GM21528 (cell line): Measurements from ENCODE around the gene F2RL1.
"Not testable (repeated sequence)": the region's sequence is repeated elsewhere in the genome, so short reads cannot be mapped to it uniquely, and the experiment has no call there.

ENCODE experiments used
- ATAC-seq: cut with Tn5 transposase; IDR thresholded peaks from one replicate; pipeline ENCODE4 v1.9.1; 2021; ENCODE audit warnings: mild to moderate bottlenecking, moderate library complexity; ENCODE audit not compliant: unreplicated experiment, low FRiP score

F2RL1 gene

DNA sequence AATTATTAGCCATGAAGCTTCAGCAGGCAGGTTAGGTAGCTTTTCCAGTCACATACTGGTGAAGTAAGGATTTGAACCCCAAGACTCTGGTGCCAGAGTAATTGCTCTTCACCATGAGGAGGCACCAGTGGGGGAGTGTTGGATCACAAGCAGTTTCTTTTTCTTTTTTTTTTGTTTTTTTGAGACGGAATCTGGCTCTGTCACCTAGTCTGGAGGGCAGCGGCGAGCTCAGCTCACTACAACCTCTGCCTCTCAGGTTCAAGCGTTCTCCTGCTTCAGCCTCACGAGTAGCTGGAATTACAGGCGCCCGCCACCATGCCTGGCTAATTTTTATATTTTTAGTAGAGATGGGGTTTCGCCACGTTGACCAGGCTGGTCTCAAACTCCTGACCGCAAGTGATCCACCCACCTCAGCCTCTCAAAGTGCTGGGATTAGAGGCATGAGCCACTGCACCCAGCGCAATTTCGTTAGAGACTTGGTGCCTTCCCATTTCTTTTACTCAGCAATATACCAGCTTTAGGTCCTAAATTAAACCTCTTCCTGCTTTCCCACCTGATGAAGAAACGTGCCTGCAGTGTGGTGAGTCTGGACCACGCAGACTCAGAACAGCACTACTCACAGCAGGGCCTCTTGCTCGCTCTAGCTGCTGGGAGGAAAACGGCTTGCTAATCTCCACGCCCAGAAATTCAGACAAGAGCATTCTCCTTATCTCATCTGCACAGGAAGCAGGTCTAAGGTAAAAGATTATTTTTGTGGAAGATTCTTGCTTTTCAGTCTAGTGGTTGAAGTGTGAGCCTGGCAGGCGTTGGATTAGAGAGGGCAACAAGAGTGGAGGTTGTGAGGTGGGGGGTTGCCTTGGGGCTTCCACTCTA is 30.8 kb downstream of the F2RL1 start, which contains the start of gene S100Z:
S100Z (plus strand) TSS at position 596 of the 873 bp plus-strand sequence. CDS start 25,346 bp downstream, outside the sequence.
- ATAC-seq = no peak

DNA sequence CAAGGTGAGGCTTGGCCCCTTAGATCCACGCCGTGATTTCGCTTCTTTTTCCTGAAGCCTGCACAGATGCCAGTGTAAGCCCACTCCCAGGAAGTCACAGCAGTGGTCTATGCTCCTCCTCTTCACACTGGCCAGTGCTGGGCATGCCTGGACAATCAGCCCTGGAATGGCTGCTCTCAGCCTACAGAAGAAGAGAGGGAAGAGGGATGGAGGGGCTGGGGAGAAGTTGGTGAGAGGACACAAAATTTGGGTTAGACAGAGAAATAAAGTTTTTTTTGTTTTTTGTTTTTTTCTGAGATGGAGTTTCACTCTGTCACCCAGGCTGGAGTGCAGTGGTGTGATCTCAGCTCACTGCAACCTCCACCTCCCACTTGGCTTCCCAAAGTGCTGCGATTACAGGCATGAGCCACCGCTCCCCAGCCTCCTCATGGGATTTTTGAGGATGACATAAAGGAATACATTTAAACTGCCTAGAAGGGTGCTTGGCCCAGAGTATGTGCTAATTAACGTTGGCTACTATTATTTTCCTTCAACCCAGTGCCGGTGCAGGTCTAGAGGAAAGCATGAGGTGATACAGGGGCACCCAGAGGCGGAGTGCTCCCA is 31.8 kb downstream of the F2RL1 start:
- no peak for ATAC-seq

DNA sequence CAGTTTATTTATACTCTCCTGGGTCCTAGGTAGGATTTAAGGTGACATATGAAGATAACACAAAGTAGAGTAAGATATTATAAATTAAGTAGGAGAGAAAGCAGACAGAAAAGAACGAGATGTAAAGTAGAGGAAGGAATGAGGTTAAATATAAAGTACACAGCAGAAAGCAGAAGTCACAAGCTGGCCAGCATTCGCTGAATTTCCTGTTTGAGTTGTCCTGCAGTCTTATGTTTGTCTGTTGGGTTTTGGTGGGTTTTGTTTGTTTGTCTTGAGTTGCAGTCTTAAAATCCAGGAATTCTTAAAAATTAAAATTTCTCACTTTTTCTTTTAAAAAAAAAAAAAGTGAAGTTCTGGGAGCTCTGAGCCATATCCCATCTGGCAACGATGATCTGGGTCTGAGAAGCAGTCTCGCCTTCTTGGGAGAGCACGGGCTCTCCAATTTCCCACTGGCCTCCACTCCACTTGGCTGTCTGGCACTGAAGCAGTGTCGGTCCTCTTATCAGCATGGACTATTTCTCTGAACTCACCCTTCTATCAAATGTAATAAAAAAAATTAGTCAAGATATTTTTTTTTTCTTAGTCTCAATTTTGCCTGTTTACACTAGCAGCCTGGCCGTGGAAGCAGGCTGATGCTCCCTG is 33.0 kb downstream of the F2RL1 start:
- no peak for ATAC-seq

DNA sequence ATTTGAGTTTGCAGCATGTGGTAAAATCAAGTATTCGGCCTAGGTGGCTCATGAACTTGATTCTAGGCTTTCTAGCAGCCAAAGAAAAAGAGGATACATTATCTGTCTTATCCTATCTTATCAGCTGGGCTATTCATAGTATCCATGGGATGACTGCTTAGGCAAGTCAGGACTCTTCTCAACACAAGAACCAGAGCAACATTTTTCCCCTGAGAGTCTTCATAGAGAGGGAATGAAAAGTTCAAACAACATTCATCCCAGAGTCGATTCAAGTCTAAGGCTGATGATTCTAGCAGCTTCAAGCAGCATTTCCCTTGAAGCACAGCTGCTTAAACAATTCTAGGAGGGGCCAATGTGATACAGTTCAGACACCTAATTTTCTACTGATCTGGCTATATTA is 33.9 kb downstream of the F2RL1 start:
- no peak for ATAC-seq

DNA sequence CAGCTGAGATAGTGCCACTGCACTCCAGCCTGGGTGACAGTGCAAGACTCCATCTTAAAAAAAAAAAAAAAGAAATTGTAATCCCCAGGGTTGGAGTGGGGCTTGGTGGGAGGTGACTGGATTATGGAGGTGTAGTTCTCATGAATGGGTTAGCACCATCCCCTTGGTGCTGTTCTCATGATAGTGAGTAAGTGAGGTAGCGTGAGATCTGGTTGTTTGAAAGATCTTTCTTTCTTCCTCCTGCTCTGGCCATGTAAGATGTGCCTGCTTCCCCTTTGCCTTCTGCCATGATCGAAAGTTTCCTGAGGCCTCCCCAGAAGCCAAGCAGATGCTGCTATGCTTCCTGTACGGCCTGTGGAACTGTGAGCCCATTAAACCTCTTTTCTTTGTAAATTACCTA is 34.9 kb downstream of the F2RL1 start:
- ATAC-seq = not testable (repeated sequence)

DNA sequence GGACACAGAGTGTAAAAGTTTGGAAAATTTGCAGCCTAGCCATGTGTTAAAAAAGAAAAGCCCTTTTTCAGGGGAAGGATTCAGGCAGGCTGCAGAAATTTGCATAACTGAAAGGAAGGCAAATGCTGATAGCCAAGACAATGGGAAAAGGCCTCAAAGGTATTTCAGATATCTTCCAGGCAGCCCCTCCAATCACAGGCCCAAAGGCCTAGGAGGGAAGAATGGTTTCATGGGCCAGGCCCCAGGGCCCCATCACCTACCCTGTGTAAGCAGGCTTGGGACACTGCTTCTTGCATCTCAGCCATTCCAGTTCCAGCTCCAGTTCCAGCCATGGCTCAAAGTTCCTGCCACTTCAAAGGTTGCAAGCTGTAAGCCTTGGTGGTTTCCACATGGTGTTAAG is 35.8 kb downstream of the F2RL1 start:
- ATAC-seq = no peak

DNA sequence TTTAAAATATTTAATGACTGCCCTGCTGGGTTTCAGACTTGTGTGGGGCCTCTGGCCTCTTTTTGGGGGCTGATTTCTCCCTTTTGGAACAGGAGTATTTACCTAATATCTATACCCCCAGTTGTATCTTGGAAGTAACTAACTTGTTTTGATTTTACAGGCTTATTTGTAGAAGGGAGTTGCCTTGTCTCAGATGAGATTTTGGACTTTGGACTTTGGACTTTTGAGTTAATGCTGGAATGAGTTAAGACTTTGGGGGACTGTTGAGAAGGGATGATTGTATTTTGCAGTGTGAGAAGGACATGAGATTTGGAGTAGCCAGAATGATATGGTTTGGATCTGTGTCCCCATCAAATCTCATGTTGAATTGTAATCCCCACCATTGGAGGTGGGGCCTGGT is 36.7 kb downstream of the F2RL1 start:
- not testable (repeated sequence) for ATAC-seq

DNA sequence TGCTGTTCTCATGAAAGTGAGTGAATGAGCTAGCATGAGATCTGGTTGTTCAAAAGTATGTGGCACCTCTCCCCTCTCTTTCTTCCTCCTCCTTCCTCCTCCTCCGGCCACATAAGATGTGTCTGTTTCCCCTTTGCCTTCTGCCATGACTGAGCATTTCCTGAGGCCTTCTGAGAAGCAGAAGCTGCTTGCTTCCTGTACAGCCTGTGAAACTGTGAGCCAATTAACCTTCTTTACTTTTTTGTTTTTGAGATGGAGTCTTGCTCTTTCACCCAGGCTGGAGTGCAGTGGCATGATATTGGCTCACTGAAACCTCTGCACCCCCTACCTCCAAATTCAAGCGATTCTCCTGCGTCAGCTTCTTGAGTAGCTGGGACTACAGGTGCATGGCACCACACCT is 37.1 kb downstream of the F2RL1 start:
- ATAC-seq = no peak

DNA sequence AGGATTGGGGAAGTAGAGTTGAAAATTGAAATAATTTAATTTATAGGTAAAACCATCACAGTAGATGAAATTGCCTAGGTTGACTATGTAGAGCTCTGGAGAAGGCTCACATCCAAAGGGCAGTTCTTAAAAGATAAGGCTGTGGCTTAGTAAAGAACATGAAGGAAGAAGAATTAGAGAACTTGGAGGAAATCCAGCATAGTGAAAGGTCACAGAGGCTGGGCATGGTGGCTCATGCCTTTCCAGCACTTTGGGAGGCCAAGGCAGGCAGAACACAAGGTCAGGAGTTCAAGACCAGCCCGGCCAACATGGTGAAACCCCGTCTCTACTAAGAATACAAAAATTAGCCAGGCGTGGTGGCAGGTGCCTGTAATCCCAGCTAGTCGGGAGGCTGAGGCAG is 38.0 kb downstream of the F2RL1 start:
- ATAC-seq = not testable (repeated sequence)

DNA sequence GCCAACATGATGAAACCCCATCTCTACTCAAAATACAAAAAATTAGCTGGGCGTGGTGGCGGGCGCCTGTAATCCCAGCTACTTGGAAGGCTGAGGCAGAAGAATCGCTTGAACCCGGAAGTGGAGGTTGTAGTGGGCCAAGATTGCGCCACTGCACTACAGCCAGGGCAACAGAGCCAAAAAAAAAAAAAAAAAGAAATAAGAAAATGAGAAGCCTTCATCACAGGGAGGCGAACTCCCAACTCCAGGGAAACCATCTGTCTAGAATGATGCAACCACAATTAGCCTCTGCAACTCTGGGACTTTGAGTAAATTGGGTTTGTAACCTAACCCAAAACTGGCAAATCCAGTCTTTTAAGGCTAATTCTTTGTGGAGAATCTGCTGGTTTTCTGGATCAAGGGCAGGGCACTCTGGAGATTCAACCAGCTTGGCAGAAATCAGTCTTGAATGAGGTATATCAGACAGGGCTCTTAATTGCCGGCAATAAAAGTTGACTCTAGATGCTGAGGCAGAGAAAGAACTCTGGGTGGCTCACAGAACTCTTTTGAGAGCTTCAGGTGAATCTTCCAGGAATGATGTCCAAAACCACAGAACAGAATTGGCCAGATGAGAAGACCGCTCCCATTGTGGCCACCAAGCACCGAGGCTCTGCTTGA is 40.9 kb downstream of the F2RL1 start:
- ATAC-seq = no peak

DNA sequence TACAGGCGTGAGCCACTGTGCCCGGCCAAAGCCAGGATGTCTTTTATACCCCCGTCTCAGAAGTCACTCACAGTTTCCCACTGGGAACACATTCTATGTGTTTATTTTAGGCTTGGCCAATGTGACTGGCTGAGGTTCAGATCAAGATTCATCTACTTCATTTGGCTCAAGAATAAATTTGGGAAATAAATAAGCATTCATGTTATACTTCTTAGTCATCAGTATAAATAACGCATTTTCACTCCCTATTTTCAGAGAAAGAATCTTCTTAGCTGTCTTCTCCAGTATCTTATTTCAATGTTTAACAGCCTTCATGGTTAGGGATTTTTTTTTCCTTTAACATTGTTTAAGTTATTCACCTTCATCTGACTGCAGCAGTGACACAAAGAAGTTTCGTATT is 42.8 kb downstream of the F2RL1 start:
- no peak for ATAC-seq

DNA sequence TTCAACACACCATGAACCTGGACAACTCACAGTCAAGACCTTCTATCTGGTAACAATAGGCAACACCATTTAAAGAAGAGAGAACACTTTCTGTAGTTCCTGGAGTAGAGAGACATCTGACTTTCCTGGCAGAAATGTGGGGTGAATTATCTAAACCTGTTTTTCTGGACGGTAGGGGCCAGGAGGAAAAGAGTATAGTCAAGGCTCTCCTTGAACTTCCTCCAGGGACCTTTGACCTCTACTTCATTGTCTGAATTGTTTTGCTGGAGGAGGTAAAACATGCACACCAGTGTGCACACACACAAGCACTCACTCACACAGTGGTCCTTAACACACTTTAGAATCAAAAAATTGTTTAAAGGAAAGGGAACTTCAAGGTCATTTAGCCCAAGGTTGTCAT is 44.2 kb downstream of the F2RL1 start:
- ATAC-seq = no peak

DNA sequence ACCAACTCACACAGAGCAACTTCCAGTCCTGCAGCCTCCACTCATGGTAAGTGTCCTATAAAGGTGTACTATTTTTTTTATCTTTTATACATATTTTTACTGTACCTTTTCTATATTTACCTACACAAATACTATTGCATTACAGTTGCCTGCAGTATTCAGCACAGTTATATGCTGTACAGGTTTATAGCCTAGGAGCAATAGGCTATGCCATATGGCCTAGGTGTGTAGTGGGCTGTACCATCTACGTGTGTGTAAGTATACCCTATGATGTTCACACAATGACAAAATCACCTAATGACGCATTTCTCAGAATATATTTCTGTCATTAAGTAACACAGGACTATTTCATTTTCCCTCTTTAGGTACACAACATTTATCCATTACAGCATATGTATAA is 47.7 kb downstream of the F2RL1 start:
- ATAC-seq = no peak

DNA sequence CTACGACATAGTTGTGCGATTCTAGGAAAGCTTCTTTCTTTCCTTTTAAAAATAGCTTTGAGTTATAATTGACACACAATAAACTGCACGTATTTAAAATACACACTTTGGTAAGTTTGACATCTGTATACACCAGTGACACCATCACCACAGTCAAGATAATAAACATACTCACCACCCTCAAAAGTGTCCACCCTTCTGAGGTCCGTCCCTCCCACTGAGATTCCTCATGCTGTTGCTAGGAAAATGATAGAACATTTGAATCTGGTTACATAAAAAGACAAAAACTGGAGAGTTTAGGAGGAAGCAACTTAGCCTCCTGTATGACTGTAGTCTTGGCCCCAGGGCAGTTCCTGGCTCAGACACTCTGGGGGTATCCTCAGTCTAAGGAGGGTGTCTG is 48.2 kb downstream of the F2RL1 start:
- no peak for ATAC-seq

DNA sequence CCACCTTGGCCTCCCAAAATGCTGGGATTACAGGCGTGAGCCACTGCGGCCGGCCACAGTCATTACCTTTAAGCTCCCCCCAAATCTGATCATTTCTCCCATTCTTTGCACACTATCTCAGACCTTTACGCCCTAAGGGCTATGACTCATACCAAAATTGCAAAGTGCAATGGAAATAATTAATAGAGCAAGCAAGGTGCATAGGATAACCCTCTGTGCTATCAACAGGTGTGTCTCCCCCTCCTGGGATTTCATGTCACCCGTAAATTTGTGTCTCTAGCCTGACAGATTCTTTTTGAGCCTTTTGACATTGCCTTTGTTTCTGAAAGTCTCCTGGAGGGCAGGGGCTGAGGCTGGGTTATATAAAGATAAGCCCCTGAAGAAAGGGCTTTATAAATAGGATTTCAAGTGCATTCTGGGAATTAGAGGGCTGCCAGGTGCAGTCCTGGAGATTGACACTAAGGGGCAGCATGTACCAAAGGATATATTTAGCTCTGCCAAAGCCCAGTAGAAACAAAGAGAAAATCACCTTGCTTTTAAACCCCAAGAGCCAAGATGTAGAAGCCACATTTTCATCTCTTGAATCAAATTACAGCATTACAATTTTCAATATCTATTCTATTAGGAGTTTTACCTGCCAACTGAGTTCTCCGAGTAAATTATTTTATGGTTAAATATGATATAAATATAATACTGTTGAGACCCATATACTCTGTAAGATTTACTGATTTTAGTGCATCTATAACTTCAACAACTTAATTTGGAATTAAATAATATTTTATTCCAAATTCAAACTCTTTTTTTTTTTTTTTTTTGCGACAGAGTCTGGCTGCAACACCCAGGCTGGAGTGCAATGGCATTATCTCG is 49.2 kb downstream of the F2RL1 start:
- ATAC-seq = peak; percentile 68

DNA sequence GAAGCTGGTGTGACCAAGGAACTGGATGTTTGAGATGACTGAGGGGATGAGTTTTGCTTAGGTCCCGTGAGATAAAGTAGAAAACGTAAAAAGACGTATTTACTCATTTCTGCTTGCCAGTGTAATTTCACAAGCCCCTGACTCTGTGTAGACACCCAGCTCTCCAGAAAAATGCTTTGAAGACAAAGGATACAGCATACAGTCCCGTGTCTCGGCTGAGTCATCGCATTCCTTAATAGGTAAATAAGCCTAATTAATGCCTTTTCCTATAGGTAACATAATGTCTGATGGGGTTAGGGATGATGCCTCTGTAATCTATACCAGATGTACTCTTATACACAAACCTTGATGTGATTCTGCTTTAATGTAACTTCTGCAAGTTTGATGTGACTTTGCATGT is 51.2 kb downstream of the F2RL1 start:
- no peak for ATAC-seq

DNA sequence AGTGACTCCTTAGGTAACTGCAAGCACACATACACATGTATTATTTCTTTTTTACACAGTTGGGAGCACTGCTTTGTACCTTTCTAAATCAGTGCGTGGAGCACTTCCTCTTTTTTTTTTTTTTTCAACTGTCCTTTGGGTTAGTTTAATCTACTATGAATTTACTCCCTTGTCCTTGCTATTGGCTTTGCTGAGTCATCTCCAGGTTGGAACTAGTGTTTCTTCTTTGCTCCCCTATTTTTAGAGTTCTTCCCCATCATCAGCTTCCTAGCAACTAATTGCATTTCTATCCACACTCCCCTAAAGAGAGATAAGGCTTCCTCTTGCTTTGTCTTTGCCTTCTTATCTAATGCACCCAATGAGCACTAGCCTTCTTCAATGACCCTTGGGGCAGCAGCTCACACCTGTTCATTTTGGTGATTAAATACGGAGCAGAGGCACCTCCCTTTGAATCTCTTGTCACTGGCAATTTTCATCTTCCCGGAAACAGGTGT is 55.3 kb downstream of the F2RL1 start:
- ATAC-seq = no peak
